ENCODE results near the gene SLC6A2. TPM values are rescaled to one million over a fixed set of nuclear protein-coding genes. Genes with fewer than 3 reads are reported as not detected.
"Not testable (repeated sequence)": the region's sequence is repeated elsewhere in the genome, so short reads cannot be mapped to it uniquely, and the experiment has no call there.

Gene SLC6A2
- total RNA-seq, 4 donors from 2014 or later: 18.4 to 30.2 (median 23.0) TPM

DNA sequence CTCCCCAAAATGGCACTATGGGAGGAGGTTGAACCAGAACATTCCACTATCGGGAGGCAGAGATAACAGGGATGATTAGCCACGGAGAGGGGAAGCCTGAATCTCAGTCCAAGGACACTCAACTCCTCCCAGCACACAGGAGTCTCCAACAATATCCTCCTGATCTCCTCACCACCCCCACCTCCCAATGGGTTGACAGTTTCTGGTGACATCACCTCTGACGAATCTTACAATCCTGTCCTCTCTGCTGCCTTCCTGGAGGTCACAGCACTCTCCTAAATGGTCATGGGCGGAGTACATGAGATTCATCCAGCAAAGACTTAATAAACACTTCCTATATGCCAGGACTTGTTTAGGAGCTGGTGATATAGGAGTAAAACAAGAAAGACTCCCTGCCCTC, 80.9 kb downstream of the SLC6A2 start:
- Histone ChIP-seq H3K27me3 (peaks cover 2% of the 10 kb centered on the region), H3K36me3 (no peaks in the 10 kb centered on the region), H3K9me3 (no peaks in the 10 kb centered on the region), H3K4me1 (no peaks in the 10 kb centered on the region), H3K4me3 (no peak overlapping the region), H3K27ac (no peak overlapping the region)
- TF ChIP-seq POLR2AphosphoS5 (IDR thresholded peaks at IDR 0.05) (no peak), POLR2A (IDR thresholded peaks at IDR 0.05) (no peak), EP300 (IDR thresholded peaks at IDR 0.05) (no peak)
- TF ChIP-seq, protein P1, sequence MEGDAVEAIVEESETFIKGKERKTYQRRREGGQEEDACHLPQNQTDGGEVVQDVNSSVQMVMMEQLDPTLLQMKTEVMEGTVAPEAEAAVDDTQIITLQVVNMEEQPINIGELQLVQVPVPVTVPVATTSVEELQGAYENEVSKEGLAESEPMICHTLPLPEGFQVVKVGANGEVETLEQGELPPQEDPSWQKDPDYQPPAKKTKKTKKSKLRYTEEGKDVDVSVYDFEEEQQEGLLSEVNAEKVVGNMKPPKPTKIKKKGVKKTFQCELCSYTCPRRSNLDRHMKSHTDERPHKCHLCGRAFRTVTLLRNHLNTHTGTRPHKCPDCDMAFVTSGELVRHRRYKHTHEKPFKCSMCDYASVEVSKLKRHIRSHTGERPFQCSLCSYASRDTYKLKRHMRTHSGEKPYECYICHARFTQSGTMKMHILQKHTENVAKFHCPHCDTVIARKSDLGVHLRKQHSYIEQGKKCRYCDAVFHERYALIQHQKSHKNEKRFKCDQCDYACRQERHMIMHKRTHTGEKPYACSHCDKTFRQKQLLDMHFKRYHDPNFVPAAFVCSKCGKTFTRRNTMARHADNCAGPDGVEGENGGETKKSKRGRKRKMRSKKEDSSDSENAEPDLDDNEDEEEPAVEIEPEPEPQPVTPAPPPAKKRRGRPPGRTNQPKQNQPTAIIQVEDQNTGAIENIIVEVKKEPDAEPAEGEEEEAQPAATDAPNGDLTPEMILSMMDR (IDR thresholded peaks at IDR 0.05): no peak
- whole genome bisulfite sequencing: 26% methylated on average over 4 of the region's 4 CpGs
- no peak for DNase-seq (ENCODE audit: low spot score in 2 of 2)

DNA sequence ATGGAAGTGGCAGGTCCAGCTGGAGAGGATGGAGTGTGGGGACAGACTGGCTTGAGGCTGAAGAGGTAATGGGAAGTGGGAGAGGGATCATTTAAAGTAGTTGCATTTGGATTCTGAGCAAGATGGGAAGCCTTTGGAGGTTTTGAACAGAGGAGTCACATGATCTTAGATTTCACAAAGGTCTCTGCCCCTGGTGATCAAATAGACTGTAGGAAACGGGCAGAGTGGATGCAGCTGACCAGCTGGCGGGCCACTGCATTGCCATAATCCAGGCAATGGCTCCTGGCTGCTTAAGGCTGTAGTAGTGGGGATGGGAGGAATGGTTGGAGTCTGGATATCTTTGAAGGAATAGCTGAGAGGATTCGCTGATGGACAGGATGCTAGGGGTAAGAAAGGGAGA, 81.5 kb downstream of the SLC6A2 start:
- Histone ChIP-seq H3K27me3 (peaks cover 2% of the 10 kb centered on the region), H3K27ac (no peak overlapping the region), H3K4me1 (no peaks in the 10 kb centered on the region), H3K9me3 (no peaks in the 10 kb centered on the region), H3K4me3 (no peak overlapping the region), H3K36me3 (no peaks in the 10 kb centered on the region)
- 74% methylated on average over 3 of the region's 3 CpGs for WGBS
- TF ChIP-seq EP300 (IDR thresholded peaks at IDR 0.05) (no peak), POLR2AphosphoS5 (IDR thresholded peaks at IDR 0.05) (no peak), POLR2A (IDR thresholded peaks at IDR 0.05) (no peak)
- TF ChIP-seq, protein P1 (IDR thresholded peaks at IDR 0.05): no peak
- DNase-seq (ENCODE audit: low spot score in 2 of 2): no peak

DNA sequence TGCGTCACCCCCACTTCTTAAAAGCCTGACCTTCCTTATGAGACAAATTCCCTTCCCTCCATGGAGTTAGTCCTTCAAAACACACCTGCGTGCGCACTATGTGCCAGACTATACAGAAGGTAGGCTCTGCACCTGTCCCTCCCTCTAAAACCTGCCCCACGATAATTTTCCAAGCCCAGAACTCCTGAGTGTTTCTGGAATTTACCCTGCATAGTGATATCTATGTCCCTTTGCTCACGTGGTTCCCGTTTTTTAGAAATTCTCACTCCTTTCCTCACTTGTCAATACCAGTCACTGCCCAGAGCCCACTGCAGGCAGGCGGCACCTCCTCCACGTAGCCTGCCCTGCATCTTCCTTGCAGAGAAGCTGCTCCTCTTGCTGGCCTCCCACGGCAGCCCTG, 82.2 kb downstream of the SLC6A2 start:
- no peaks in the 10 kb centered on the region for H3K9me3 ChIP-seq
- H3K36me3 ChIP-seq: no peaks in the 10 kb centered on the region
- WGBS: 96% methylated on average over 9 of the region's 9 CpGs
- TF ChIP-seq POLR2A (IDR thresholded peaks at IDR 0.05) (no peak), POLR2AphosphoS5 (IDR thresholded peaks at IDR 0.05) (no peak), EP300 (IDR thresholded peaks at IDR 0.05) (no peak)
- TF ChIP-seq, protein P1 (IDR thresholded peaks at IDR 0.05): no peak
- H3K4me3 ChIP-seq: no peak overlapping the region
- no peak for DNase-seq (ENCODE audit: low spot score in 2 of 2)
- H3K27me3 ChIP-seq: peaks cover 6% of the 10 kb centered on the region
- no peaks in the 10 kb centered on the region for H3K4me1 ChIP-seq
- no peak overlapping the region for H3K27ac ChIP-seq

DNA sequence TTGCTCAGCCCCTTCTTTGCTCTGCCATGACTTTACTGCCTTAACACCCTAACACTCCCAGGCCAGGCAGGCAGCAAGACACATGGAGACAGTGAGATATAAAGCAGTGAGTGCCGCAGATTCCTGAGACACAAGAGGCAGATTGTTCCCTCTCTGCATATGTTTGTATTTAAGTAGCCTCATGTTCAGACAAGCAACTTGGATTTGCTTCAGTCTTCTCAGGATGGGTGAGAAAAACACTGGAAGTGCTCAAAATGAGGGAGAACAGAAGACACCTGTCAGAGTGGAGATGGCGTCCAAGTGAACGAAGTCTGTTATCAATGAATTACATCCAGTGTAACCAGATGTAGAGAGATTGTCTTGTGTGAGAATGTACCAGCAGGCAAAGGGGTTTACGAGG, 90.3 kb downstream of the SLC6A2 start:
- H3K27me3 ChIP-seq: peaks cover 34% of the 10 kb centered on the region
- DNase-seq (ENCODE audit: low spot score in 2 of 2): no peak
- WGBS: 24% methylated on average over 4 of the region's 4 CpGs
- no peaks in the 10 kb centered on the region for H3K9me3 ChIP-seq
- no peaks in the 10 kb centered on the region for H3K4me1 ChIP-seq
- no peak overlapping the region for H3K27ac ChIP-seq
- H3K36me3 ChIP-seq: no peaks in the 10 kb centered on the region
- no peak overlapping the region for H3K4me3 ChIP-seq
- TF ChIP-seq EP300 (IDR thresholded peaks at IDR 0.05) (no peak), POLR2AphosphoS5 (IDR thresholded peaks at IDR 0.05) (no peak), POLR2A (IDR thresholded peaks at IDR 0.05) (no peak)
- TF ChIP-seq, protein P1 (IDR thresholded peaks at IDR 0.05): no peak

DNA sequence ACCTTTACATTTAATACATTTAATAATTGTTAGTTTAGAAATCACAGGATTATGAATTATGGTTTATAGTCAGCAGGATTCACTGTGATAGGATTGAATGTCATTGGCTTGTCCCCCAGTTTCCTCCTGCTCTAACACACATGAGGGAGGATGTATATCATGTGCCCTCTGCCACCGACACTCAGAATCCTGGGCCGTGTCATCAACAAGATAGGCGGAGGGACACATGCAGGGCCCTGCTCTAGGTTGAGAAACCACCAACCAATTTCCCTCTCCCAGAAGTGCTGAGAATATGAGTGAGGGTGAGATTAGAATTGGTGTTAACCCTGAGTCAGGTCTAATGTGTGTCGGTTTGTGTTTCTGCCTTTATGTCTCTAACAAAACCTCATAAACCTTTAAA, 92.0 kb downstream of the SLC6A2 start:
- no peak for TF ChIP-seq POLR2A (IDR thresholded peaks at IDR 0.05)
- TF ChIP-seq, protein P1 (IDR thresholded peaks at IDR 0.05): no peak
- no peak for TF ChIP-seq EP300 (IDR thresholded peaks at IDR 0.05)
- TF ChIP-seq POLR2AphosphoS5 (IDR thresholded peaks at IDR 0.05): no peak
- Histone ChIP-seq H3K4me3 (no peak overlapping the region), H3K36me3 (no peaks in the 10 kb centered on the region), H3K4me1 (no peaks in the 10 kb centered on the region), H3K27me3 (peaks cover 30% of the 10 kb centered on the region), H3K9me3 (no peaks in the 10 kb centered on the region), H3K27ac (no peak overlapping the region)
- WGBS: 68% methylated on average over 4 of the region's 4 CpGs
- DNase-seq (ENCODE audit: low spot score in 2 of 2): no peak

DNA sequence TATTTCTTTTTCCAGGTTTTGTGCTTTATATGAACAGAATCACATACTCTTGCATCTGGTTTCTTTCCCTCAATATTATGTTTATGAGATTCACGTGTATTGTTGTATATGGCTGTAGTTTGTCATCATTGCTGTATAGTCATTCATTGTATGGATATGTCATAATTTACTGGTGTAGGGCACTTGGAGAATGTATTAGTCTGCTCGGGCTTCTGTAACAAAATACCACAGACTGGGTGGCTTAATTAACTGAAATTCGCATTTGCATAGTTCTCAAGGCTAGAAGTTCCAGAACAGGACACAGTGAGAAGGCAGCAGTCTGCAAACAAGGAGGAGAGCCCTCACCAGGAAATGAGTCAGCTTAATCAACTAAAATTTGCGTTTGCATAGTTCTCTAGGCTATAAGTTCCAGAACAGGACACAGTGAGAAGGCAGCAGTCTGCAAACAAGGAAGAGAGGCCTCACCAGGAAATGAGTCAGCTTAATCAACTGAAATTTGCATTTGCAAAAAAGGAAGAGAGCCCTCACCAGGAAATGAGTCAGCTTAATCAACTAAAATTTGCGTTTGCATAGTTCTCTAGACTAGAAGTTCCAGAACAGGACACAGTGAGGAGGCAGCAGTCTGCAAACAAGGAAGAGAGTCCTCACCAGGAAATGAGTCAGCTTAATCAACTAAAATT, 96.8 kb downstream of the SLC6A2 start:
- WGBS: 63% methylated on average over 5 of the region's 5 CpGs
- not testable (repeated sequence) for H3K27ac ChIP-seq, H3K4me3 ChIP-seq, H3K36me3 ChIP-seq, H3K4me1 ChIP-seq, H3K9me3 ChIP-seq, H3K27me3 ChIP-seq
- peak in 1 of 2 donors; percentile 1 for DNase-seq (ENCODE audit: low spot score in 2 of 2)

DNA sequence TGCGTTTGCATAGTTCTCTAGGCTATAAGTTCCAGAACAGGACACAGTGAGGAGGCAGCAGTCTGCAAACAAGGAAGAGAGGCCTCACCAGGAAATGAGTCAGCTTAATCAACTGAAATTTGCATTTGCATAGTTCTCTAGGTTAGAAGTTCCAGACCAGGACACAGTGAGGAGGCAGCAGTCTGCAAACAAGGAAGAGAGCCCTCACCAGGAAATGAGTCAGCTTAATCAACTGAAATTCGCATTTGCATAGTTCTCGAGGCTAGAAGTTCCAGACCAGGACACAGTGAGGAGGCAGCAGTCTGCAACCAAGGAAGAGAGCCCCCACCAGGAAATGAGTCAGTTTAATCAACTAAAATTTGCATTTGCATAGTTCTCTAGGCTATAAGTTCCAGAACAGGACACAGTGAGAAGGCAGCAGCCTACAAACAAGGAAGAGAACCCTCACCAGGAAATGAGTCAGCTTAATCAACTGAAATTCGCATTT, 97.4 kb downstream of the SLC6A2 start:
- not testable (repeated sequence) for H3K27ac ChIP-seq

More for the DNA sequence above, 97.4 kb downstream of the SLC6A2 start:
- 48% methylated on average over 4 of the region's 4 CpGs for WGBS
- H3K9me3 ChIP-seq; H3K4me3 ChIP-seq; H3K36me3 ChIP-seq; H3K27me3 ChIP-seq; H3K4me1 ChIP-seq; DNase-seq (ENCODE audit: low spot score in 2 of 2): not testable (repeated sequence)

All from suprapubic skin (tissue), 4 donors.